IMR-90 (cell line): ENCODE results near the gene FNIP1.

Experiments
- BHLHE40 ChIP-seq: fragments of 150-350 bp; IDR thresholded peaks from 2 replicates; pipeline ENCODE4 v1.6.1; 2016; ENCODE audit warnings: mild to moderate bottlenecking, low read depth, low read length
- CTCF ChIP-seq: conservative IDR thresholded peaks from 2 replicates; pipeline ENCODE4 v1.5.1; 2012; ENCODE audit warnings: mild to moderate bottlenecking, low read depth, low read length, improper control_type of control experiment
- MAZ ChIP-seq: IDR thresholded peaks from 2 replicates; pipeline ENCODE4 v1.6.1; 2012; ENCODE audit warnings: low read depth, mild to moderate bottlenecking, low read length, improper control_type of control experiment, moderate library complexity, borderline replicate concordance
- MXI1 ChIP-seq: IDR thresholded peaks from 2 replicates; pipeline ENCODE4 v1.6.1; 2012; ENCODE audit warnings: low read depth, mild to moderate bottlenecking, low read length, moderate library complexity, borderline replicate concordance
- NFE2L2 ChIP-seq: fragments of 150-350 bp; IDR thresholded peaks from 2 replicates; pipeline ENCODE4 v1.6.1; 2016; ENCODE audit warnings: low read depth, mild to moderate bottlenecking, low read length
- POLR2A ChIP-seq: IDR thresholded peaks from 2 replicates; pipeline ENCODE4 v1.6.1; 2012; ENCODE audit warnings: mild to moderate bottlenecking, low read depth, low read length
- RAD21 ChIP-seq: IDR thresholded peaks from 2 replicates; pipeline ENCODE4 v1.6.1; 2012; ENCODE audit warnings: low read length, improper control_type of control experiment
- USF2 ChIP-seq: fragments of 150-350 bp; IDR thresholded peaks from 2 replicates; pipeline ENCODE4 v1.6.1; 2017; ENCODE audit warnings: mild to moderate bottlenecking, antibody characterized with exemption, low read length, low read depth

DNA sequence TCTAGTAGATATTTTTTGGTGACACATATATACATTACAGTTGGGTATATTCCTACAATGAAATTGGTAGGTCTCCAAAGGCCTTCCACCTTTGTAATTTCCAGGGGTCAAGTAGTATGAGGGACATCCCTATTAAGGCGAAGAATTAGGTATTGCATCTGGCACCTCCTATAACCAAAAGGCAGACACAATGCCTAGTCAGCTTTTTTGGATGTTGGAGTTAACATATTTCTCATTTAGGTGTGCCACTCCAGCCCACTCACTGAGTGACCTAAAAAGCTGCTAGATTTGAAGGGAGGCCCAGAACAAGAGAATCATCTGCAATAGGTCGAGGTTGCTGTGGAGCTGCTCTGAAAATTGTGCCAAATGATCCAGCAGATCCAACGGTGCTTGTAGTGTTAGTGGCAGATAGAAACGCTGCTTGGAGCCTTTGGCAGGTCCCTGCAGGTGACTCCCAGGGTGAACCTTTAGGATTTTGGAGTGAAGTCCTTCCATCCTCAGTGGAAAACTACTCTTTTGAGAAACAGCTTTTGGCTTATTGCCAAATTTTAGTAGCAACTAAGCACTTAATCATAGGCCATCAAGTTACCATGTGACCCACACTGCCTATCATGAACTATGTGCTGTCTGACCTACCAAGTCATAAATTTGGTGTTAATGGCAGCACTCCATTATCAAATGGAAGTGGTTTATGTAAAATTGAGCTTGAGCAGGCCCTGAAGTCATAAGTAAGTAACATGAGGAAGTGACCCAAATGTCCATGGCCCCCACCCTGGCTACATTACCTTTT lies 15.7 kb upstream of the FNIP1 start:
- TF ChIP-seq MXI1 (no peak), CTCF (no peak), POLR2A (no peak), RAD21 (no peak), USF2 (no peak), BHLHE40 (no peak), MAZ (no peak), NFE2L2 (no peak)
